GM23248 (cell line): Measurements from ENCODE around the gene CPAMD8. TPM values are rescaled to one million over a fixed set of nuclear protein-coding genes. Genes with fewer than 3 reads are reported as not detected.

Experiments used
- DNase-seq: peaks from one replicate; pipeline ENCODE4 v3.0.0-alpha.2; 2015
- H2AFZ ChIP-seq: fragments of 200-600 bp; sonication (generic); 2 replicates; pipeline ENCODE4 v1.6.1; 2016; ENCODE audit warnings: antibody characterized with exemption
- H3F3A ChIP-seq: fragments of 200-600 bp; sonication (generic); 2 replicates; pipeline ENCODE4 v1.6.1; 2016; ENCODE audit warnings: mild to moderate bottlenecking, antibody characterized with exemption, mixed run types; ENCODE audit not compliant: insufficient read depth
- H3K27ac ChIP-seq: fragments of 200-600 bp; sonication (generic); 2 replicates; pipeline ENCODE4 v1.5.1; 2016; ENCODE audit warnings: mild to moderate bottlenecking
- H3K27me3 ChIP-seq: fragments of 200-600 bp; sonication (generic); replicated peaks from 2 replicates; pipeline ENCODE4 v1.6.1; 2016; ENCODE audit warnings: mild to moderate bottlenecking; ENCODE audit not compliant: insufficient read depth
- H3K36me3 ChIP-seq: fragments of 200-600 bp; sonication (generic); 2 replicates; pipeline ENCODE4 v1.6.1; 2016; ENCODE audit warnings: low read depth, mild to moderate bottlenecking
- H3K4me1 ChIP-seq: fragments of 200-600 bp; sonication (generic); 2 replicates; pipeline ENCODE4 v1.6.1; 2016; ENCODE audit warnings: mild to moderate bottlenecking; ENCODE audit not compliant: insufficient read depth
- H3K4me2 ChIP-seq: fragments of 200-600 bp; sonication (generic); one replicate; pipeline ENCODE4 v1.6.1; 2016; ENCODE audit warnings: mild to moderate bottlenecking; ENCODE audit not compliant: unreplicated experiment
- H3K4me3 ChIP-seq: fragments of 200-600 bp; sonication (generic); 2 replicates; pipeline ENCODE4 v1.5.1; 2016; ENCODE audit warnings: mild to moderate bottlenecking
- H3K79me2 ChIP-seq: fragments of 200-600 bp; sonication (generic); 2 replicates; pipeline ENCODE4 v1.6.1; 2016; ENCODE audit warnings: mild to moderate bottlenecking; ENCODE audit not compliant: insufficient read depth
- H3K9ac ChIP-seq: fragments of 200-600 bp; sonication (generic); 2 replicates; pipeline ENCODE4 v1.6.1; 2016; ENCODE audit warnings: mild to moderate bottlenecking
- H3K9me2 ChIP-seq: fragments of 200-600 bp; sonication (generic); 2 replicates; pipeline ENCODE4 v1.6.1; 2016; ENCODE audit warnings: mixed run types, mild to moderate bottlenecking, moderate library complexity; ENCODE audit not compliant: insufficient read depth
- H3K9me3 ChIP-seq: fragments of 200-600 bp; sonication (generic); one replicate; pipeline ENCODE4 v1.6.1; 2017; ENCODE audit warnings: low read depth
- H4K20me1 ChIP-seq: fragments of 200-600 bp; sonication (generic); 2 replicates; pipeline ENCODE4 v1.6.0; 2016; ENCODE audit not compliant: insufficient read depth
- EZH2 ChIP-seq: fragments of 200-600 bp; sonication (generic); IDR thresholded peaks from 2 replicates; pipeline ENCODE4 v1.6.1; 2018; ENCODE audit warnings: antibody characterized with exemption, mild to moderate bottlenecking; ENCODE audit not compliant: insufficient read depth, poor library complexity, severe bottlenecking
- EZH2phosphoT487 ChIP-seq: fragments of 200-600 bp; sonication (generic); IDR thresholded peaks from 2 replicates; pipeline ENCODE4 v1.6.1; 2018; ENCODE audit warnings: antibody characterized with exemption, moderate library complexity, mild to moderate bottlenecking, low read depth; ENCODE audit not compliant: insufficient read depth
- WGBS, 2 experiments: methylation state at CpG; one replicate each; pipeline ENCODE4 v1.1.6; 2015 to 2017; ENCODE audit warnings: low lambda C conversion rate in 2 of 2, low coverage in 1 of 2; ENCODE audit errors: missing lambda C conversion rate in 2 of 2; 5-methylcytosine and 5-hydroxymethylcytosine counted together
- in situ Hi-C: fragments of 300-500 bp; cut with MboI; formaldehyde crosslinking; loops from 2 replicates; pipeline ENCODE4 v1.15.0; 2020
- polyA plus RNA-seq: library from polyadenylated mRNA; unstranded; fragments of >200 nt; fragmentation: Nextera tagmentation; extraction: Ambion mirVana; gene quantifications from 2 replicates; pipeline ENCODE4 v1.2.1, GENCODE V29; 2016
- total RNA-seq: library from RNA; depleted of rRNA; stranded (reverse); fragments of >200 nt; shearing (Covaris generic); gene quantifications from 2 replicates; pipeline ENCODE4 v1.2.3, GENCODE V29; 2014

The CPAMD8 gene
- total and polyA plus RNA-seq, 2 experiments from 2014 or later, result 0.76 to 0.80 TPM

DNA sequence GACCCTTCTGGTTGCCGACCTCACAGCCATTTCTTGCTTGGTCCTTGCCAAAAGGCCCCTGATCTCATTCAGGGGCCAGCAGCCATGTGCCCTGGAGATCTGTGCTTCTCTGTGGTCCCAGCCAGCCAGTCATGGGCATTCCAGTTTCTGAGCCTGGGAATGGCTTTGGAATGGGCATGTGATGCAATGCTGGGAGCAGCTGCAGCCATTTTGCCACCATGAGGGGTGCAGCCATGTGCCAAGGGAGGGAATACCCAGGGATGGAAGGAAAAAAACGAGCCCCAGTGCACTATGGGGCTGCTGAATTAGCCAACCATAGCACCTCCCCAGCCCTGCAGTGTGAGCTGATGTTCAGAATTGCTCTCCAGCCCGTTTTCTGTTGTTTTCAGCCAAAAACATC is 111.5 kb downstream of the CPAMD8 start:
- Histone ChIP-seq H3F3A (no peaks in the 10 kb centered on the region), H3K4me3 (no peak overlapping the region), H3K36me3 (no peaks in the 10 kb centered on the region), H3K79me2 (no peaks in the 10 kb centered on the region), H3K27ac (no peak overlapping the region), H2AFZ (no peak overlapping the region), H3K9ac (no peak overlapping the region), H4K20me1 (no peaks in the 10 kb centered on the region), H3K27me3 (0 out of 2 replicates have a peak, but pooled peaks cover 6% of the 10 kb centered on the region), H3K4me1 (no peaks in the 10 kb centered on the region), H3K9me3 (no peaks in the 10 kb centered on the region), H3K4me2 (no peak overlapping the region), H3K9me2 (no peaks in the 10 kb centered on the region)
- in situ Hi-C loops, result no loop called here
- no peak for DNase-seq
- no peak for TF ChIP-seq EZH2
- no peak for TF ChIP-seq EZH2phosphoT487
- WGBS, 2 experiments, result 0 to 13% methylated on average over 3 of the region's 3 CpGs

GRCh38 chr19:16914421-16914820 is 112.2 kb downstream of the CPAMD8 start:
- DNase-seq, result no peak
- in situ Hi-C loops, result no loop called here

GRCh38 chr19:16912780-16913179 is 113.8 kb downstream of the CPAMD8 start:
- TF ChIP-seq EZH2, result no peak
- TF ChIP-seq EZH2phosphoT487, result no peak
- 11 to 16% methylated on average over 4 of the region's 4 CpGs for WGBS, 2 experiments
- Histone ChIP-seq H3K36me3 (no peaks in the 10 kb centered on the region), H4K20me1 (no peaks in the 10 kb centered on the region), H3K4me1 (no peaks in the 10 kb centered on the region), H3K27ac (no peak overlapping the region), H3K9me2 (no peaks in the 10 kb centered on the region), H3K79me2 (no peaks in the 10 kb centered on the region), H3K4me3 (no peak overlapping the region), H3K4me2 (no peak overlapping the region), H2AFZ (no peak overlapping the region), H3K27me3 (0 out of 2 replicates have a peak, but pooled peaks cover 3% of the 10 kb centered on the region), H3F3A (no peaks in the 10 kb centered on the region), H3K9ac (no peak overlapping the region), H3K9me3 (no peaks in the 10 kb centered on the region)
- in situ Hi-C loops, result no loop called here
- DNase-seq, result no peak

More at GRCh38 chr19:16914421-16914820, 112.2 kb downstream of the CPAMD8 start:
- WGBS, 2 experiments, result 33 to 38% methylated on average over 10 to 11 of the region's 11 CpGs
- Histone ChIP-seq H3K4me1 (no peaks in the 10 kb centered on the region), H3K27me3 (0 out of 2 replicates have a peak, but pooled peaks cover 6% of the 10 kb centered on the region), H2AFZ (no peak overlapping the region), H3K27ac (no peak overlapping the region), H3K36me3 (no peaks in the 10 kb centered on the region), H4K20me1 (no peaks in the 10 kb centered on the region), H3K4me2 (no peak overlapping the region), H3F3A (no peaks in the 10 kb centered on the region), H3K9ac (no peak overlapping the region), H3K9me2 (no peaks in the 10 kb centered on the region), H3K4me3 (no peak overlapping the region), H3K9me3 (no peaks in the 10 kb centered on the region), H3K79me2 (no peaks in the 10 kb centered on the region)
- no peak for TF ChIP-seq EZH2
- no peak for TF ChIP-seq EZH2phosphoT487

- no peaks in the 10 kb centered on the region for H3K27me3 ChIP-seq
- H3K4me1 ChIP-seq, result no peaks in the 10 kb centered on the region
- H3K79me2 ChIP-seq, result no peaks in the 10 kb centered on the region
- no peaks in the 10 kb centered on the region for H4K20me1 ChIP-seq
- H2AFZ ChIP-seq, result no peak overlapping the region
- H3K4me2 ChIP-seq, result no peak overlapping the region
- TF ChIP-seq EZH2 (no peak), EZH2phosphoT487 (no peak)
- H3K9me2 ChIP-seq, result no peaks in the 10 kb centered on the region
- no peak overlapping the region for H3K4me3 ChIP-seq
- no peak for DNase-seq
- H3K9me3 ChIP-seq, result no peaks in the 10 kb centered on the region
- H3K27ac ChIP-seq, result no peak overlapping the region
- H3K9ac ChIP-seq, result no peak overlapping the region
- 25 to 29% methylated on average over 7 of the region's 7 CpGs for WGBS, 2 experiments
- in situ Hi-C loops, result no loop called here
- no peaks in the 10 kb centered on the region for H3K36me3 ChIP-seq
- no peaks in the 10 kb centered on the region for H3F3A ChIP-seq
Measured at GRCh38 chr19:16911046-16911445, 115.6 kb downstream of the CPAMD8 start.

GRCh38 chr19:16908759-16909158 is 117.9 kb downstream of the CPAMD8 start:
- no peaks in the 10 kb centered on the region for H3K79me2 ChIP-seq
- H3K9ac ChIP-seq, result no peak overlapping the region
- TF ChIP-seq EZH2phosphoT487 (no peak), EZH2 (no peak)
- no peak overlapping the region for H3K4me2 ChIP-seq
- no peaks in the 10 kb centered on the region for H3K9me3 ChIP-seq
- no peak for DNase-seq
- H3F3A ChIP-seq, result no peaks in the 10 kb centered on the region
- H3K4me1 ChIP-seq, result no peaks in the 10 kb centered on the region
- in situ Hi-C loops, result no loop called here
- no peak overlapping the region for H3K27ac ChIP-seq
- H2AFZ ChIP-seq, result no peak overlapping the region
- no peaks in the 10 kb centered on the region for H3K9me2 ChIP-seq
- H3K27me3 ChIP-seq, result no peaks in the 10 kb centered on the region
- H3K36me3 ChIP-seq, result no peaks in the 10 kb centered on the region
- no peaks in the 10 kb centered on the region for H4K20me1 ChIP-seq
- H3K4me3 ChIP-seq, result no peak overlapping the region
- WGBS, 2 experiments, result 57% methylated on average over 12 of the region's 12 CpGs
